HG03045 (cell line): ENCODE results near the gene ANKRD62.

Experiments used
- ATAC-seq: cut with Tn5 transposase; IDR thresholded peaks from one replicate; pipeline ENCODE4 v1.9.1; 2021; ENCODE audit warnings: mild to moderate bottlenecking, moderate library complexity; ENCODE audit not compliant: unreplicated experiment

Gene ANKRD62

DNA sequence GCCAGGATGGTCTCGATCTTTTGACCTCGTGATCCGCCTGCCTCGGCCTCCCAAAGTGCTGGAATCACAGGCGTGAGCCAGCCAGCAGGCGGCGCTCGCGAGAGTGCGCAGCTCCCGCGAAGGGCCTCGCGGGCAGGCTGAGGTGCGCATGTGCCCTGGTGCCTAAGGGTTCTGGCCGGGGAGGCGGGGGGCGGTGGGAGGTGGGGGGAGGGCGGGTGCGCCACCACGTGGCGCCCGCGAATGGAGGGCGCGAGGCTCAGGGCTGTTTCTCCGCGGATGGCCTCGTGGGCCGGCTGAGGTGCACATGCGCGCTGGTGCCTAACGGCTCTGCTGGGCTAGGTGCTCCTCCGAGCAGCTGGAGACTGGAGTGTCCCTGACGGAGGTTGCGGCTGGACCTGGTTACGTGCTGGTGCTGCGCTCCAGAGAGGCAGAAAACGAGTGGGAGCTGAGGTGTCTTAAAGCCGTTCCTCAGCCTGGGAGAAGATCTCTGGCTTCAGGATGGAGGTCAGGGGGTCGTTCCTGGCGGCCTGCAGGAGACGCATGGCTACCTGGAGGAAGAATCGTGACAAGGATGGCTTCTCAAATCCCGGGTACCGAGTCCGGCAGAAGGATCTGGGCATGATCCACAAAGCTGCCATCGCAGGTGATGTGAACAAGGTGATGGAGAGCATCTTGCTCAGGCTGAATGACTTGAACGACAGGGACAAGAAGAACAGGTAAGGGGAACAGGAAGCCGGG, at the start of gene ANKRD62:
Gene ANKRD62, plus strand, starts transcription at position 324 of the 738 bp plus-strand sequence. Its CDS starts 175 bp downstream, at position 499.
- no peak for ATAC-seq

DNA sequence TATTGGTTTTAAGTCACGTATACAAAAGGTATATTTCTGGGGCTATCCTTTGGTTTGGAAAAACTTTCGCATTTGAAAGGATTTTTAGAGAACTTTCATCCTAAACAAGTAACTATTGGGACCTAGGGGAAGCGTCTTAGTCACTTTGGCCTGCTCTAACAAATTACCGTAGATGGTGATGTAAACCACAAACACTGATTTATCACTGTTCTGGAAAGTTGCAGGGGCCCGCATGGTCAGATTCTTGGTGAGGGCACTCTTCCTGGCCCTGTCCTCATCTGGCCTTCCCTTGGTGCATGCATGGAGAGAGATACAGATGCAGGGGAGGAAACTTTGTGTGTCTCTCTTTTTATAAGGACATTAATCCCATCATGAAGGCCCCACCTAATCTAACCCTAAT, 49.1 kb upstream of the ANKRD62 start:
- ATAC-seq: no peak

GRCh38 chr18:12046046-12046750, 47.4 kb upstream of the ANKRD62 start:
- no peak for ATAC-seq

DNA sequence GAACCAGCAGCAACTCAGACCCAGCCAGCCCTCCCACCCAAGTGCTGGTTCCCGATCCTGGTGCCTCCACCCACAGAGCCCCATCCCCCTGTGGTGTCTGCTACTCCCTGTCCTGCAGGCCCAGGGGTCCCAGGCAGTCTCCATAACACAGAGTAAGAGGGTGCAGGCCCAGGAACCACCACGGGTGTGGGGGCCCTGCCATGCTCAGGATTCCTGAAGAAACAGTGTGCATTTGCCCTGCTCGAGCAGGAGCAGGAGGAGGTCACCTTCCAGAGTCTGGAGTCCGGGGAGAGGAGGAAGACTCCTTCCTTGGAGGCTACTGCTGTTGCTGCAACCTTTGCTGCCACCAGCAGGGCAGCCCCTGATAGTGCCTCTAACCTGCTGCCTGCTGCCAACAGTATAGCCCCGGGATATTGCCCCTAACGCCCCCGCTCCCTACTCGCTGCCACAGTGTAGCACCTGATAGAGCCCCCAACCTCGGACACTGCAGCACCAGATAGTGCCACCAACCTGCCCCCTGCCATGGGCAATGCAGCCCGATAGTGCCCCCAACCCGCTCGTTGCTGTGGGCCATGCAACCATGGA, 46.8 kb upstream of the ANKRD62 start:
- no peak for ATAC-seq

- ATAC-seq: no peak
These were observed 45.4 kb upstream of the ANKRD62 start for GRCh38 chr18:12048010-12048826.

DNA sequence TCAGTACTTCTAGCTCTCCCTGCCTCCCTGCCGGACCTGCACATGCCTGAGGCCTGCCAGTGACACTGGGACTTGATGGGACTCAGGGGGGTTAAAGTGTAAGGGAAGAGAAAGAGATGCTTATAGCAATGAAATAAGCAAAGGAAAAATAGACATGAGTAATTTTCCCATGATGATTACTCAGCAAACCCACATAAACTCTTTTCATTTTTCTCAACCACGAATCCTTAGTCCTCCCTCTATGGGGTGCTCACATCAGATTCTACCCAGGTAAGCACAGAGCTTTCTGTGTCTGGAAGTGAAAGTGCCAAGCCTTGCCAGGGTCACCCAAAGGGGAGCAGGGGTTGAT, 44.8 kb upstream of the ANKRD62 start:
- ATAC-seq: no peak

- ATAC-seq: peak; percentile 82
These were observed 43.4 kb upstream of the ANKRD62 start for GRCh38 chr18:12049978-12050811.

- ATAC-seq: no peak
These were observed 40.8 kb upstream of the ANKRD62 start for GRCh38 chr18:12052866-12053265.

GRCh38 chr18:12053289-12053688, 40.4 kb upstream of the ANKRD62 start:
- ATAC-seq: no peak

DNA sequence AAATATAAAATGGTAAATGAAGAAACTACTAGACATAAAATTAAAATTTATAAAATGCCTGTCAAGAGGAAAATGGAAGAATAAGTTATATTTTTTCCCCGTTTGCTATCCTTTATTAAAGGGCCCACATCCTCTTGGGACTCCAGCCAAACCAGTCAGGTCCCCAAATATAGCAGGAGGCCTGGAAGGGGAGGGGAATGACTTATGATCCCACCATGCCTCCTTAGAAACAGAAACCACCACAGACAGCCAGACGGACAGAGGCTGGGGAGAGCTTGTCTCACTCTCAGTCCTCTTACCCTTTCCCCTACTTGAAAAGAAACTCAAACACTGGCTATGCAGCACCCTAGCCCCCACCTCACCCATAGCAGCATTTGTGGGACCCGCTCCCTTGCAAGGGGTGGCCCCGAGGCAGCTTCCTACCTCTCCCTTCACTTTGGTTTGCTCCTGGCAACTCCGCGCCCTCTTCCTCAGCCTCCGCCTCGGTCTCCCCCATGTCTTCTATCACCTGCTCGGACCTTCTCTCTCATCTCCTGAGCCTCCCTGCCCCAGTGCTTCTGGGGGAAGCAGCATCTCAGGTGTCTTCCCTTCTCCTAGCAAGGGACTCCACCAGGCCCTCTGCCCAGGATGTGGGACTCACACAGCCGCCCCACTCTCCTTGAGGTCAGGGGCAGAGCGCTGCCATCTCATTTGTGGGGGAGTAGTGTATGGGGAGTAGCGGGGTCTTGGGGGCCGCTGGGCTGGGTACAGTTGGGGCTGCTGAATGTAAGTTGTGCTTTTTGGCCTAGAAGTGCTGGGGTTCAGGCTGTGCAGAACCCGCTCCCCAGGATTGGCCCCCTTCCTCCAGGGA, 37.4 kb upstream of the ANKRD62 start:
- no peak for ATAC-seq

GRCh38 chr18:12056884-12057402, 36.7 kb upstream of the ANKRD62 start:
- no peak for ATAC-seq

DNA sequence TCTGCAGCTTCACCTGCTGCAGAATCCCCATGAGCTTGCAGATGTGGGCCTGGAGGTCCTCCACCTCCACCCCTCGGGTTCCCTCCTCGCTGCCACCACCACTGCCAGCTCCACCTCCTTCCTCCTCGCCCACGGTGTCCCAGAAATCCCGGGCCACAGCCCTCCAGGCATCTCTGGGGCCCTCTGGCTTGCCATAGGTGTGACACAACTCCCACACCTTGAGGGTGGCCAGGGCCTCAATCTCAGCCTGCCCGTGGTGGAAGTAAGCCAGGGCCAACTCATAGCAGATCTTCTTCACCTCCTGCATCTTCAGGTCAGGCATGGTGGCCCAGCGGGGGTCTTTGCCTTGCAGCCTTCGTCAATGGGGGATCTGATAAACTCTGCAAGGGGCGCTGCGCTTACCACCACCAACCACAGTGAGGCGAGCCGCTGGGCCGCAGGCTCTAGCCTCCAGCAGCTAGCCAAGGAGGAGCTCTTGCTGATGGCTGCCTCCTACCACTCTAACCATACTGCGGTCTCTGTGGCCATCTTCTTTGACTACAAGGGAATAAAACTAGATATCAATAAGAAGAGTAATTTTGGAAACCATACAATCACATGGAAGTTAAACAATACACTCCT, 36.1 kb upstream of the ANKRD62 start:
- ATAC-seq: no peak

GRCh38 chr18:12059334-12060181, 34.1 kb upstream of the ANKRD62 start:
- no peak for ATAC-seq

DNA sequence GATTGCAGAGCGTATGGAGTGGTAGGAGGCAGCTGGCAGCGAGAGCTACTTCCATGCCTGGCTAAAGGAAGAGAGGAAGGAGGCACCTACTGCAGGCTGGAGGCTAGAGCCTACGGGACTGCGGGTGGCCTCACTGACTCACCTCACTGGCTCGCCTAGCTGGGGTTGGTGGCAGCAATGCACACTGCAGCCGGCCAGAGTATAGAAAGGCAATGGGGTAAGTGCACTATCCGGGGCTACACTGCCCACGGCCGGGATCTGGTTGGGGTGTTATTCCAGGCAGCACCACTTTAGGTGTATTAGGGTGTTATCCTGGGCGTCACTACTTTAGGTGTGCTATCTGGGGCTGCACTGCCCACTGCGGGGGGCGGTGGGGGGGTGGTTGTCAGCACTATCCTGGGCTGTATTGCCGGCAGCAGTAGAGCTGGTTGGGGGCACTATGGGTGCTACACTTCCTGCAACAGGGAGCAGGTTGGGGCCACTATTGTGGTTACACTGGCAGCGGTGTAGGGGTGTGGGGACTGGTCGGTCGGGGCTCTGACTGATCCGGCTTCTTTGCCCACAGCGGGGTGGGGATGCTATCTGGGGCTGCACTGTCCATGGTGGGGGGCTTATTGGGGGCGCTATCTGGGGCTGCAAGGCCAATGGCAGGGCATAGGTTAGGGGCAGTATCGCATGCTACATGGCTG, 33.3 kb upstream of the ANKRD62 start:
- no peak for ATAC-seq

DNA sequence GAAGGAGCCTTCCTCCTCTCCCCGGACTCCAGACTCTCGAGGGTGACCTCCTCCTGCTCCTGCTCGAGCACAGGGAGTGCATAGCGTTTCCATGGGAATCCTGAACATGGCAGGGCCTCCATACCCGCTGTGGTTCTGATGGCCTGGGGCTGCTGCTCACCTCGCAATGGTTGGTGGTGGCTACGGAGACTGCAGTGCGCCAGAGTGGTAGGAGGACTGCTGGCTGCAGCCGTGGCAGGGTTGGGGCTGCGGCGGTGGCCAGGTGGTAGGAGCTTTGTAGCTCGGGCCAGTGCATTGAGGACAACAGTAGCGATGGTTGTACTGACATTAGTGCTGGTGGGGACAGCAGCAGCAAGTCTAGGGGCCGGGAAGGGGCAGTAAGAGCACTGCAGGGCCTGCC, 32.0 kb upstream of the ANKRD62 start:
- no peak for ATAC-seq

GRCh38 chr18:12062974-12063373, 30.7 kb upstream of the ANKRD62 start:
- no peak for ATAC-seq

DNA sequence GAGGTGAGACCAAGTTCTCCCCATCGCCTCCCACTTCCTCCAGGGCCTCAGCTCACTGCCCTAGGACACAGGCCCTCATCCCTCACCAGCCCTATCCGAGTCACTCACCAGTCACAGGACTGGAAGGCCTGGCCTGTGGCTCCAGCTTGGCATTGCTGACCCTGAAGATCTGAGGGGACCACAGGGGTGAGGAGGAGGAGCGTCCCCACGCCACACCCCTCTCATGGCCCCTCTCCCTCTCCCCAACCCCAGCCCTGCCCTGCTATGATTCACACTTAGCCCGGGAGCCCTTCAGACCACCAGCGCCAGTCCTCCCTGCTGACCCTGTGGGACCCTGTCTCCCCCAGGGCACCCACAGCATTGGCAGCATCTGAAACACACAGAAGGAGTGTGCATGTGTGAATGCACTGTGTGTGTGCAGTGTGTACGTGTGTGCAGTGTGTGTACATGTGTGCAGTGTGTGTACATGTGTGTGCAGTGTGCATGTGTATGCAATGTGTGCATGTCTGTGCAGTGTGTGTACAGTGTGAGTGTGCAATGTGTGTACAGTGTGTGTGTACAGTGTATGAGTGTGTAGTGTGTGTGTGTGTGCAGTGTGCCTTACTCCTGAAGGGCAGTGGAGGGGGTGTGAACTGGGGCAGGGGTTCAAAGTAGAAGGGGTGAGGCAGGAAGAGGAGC, 29.4 kb upstream of the ANKRD62 start:
- no peak for ATAC-seq
